Activated CD4-positive, alpha-beta T cell treated with anti-CD3 and anti-CD28 coated beads, Interleukin-2, amount 50 U/mL, for 48 hours (primary cell): ENCODE results near the gene ADCY3.

ENCODE experiments used
- DNase-seq, 2 experiments: peaks; one replicate each; pipeline ENCODE4 v3.0.0-alpha.2; 2020

ADCY3 gene

DNA sequence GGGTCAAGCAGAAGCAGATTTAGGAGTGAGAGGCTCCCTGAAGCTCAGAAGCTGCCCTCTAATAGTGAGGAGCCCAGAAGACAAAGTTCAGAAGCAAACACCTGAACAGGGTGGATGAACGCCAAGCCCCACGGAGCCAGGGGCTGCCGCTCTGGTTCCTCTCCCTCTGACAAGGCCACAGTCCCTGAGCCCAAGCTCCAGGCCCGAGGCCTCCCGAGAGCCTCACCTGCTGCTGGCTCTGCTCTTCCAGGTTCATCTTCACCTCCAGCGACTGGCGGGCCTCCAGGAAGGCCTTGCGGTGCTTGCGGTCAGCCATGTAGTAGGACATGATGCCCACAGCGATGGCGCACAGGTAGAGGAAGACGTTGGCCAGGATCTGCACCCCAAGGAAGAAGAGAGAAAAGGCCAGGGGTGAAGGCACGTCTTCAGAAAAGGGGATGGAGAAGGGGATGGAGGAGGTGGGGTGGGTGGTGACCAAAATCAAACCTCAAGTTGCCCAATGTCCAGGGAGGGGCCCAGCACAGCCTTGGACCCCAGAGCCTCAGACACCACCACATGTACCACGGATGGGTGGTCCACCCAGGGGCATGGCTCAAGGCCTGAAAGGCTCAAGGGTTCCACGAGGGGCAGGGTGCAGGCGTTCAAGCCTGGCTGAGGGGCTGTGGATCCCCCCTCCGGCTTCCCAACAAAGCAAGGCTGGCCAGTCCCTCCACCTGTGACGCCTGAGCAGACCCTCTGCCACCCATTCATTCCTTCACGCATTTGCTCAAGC is 47.5 kb downstream of the ADCY3 start:
- no peak for DNase-seq

DNA sequence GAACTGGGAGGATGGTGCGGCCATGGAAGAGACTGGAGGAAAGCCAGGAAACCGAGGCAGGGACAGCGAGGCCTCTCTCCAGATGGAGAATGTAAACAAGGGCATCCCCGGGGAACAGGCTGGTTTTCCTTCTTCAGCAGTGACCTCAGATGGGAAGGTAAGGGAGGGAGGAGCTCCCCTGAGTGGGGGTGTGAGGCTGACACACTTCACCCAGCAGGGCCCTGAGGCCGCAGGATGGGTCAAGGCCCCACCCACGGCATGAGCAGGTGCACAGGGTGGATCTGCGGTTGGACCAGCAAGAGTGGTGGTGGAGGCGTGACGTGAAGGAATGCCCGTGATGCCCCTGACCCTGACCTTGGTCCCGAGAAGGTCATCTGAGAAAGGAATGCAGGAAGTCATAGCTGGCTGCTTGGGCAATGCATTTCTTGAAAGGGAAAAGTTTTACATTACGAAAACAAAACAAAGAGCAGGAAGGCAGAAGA is 48.1 kb downstream of the ADCY3 start:
- no peak for DNase-seq

GRCh38 chr2:24870891-24871705 is 48.9 kb downstream of the ADCY3 start:
- no peak for DNase-seq

GRCh38 chr2:24870440-24870839 is 49.6 kb downstream of the ADCY3 start:
- DNase-seq = no peak

GRCh38 chr2:24866946-24867345 is 53.1 kb downstream of the ADCY3 start:
- no peak for DNase-seq

DNA sequence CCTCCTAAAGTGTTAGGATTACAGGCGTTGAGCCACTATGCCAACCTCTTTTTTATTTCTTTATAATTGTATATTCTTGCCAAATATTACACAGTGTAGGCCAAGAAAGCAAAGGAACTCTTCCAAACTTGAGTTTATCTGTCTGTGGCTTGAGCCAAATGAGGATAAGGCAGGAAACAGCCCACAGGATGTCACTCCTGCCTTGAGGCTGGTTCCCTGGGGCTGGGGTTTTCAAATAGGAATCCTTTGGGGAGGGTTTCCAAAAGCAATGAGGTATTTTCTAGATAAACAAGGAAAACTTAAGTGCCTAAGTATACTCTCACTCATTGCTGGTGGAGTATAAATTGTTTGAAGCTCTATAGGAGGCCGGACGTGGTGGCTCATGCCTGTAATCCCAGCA is 56.4 kb downstream of the ADCY3 start:
- DNase-seq = no peak

- DNase-seq = no peak
These were observed 58.5 kb downstream of the ADCY3 start for GRCh38 chr2:24861500-24861899.

- no peak for DNase-seq
These were observed 59.4 kb downstream of the ADCY3 start for GRCh38 chr2:24860631-24861030.

- DNase-seq = no peak
These were observed 60.0 kb downstream of the ADCY3 start for GRCh38 chr2:24859968-24860600.

GRCh38 chr2:24858996-24859395 is 61.0 kb downstream of the ADCY3 start:
- DNase-seq = no peak

- no peak for DNase-seq
These were observed 62.3 kb downstream of the ADCY3 start for GRCh38 chr2:24857746-24858145.

GRCh38 chr2:24856791-24857211 is 63.2 kb downstream of the ADCY3 start:
- DNase-seq = no peak

DNA sequence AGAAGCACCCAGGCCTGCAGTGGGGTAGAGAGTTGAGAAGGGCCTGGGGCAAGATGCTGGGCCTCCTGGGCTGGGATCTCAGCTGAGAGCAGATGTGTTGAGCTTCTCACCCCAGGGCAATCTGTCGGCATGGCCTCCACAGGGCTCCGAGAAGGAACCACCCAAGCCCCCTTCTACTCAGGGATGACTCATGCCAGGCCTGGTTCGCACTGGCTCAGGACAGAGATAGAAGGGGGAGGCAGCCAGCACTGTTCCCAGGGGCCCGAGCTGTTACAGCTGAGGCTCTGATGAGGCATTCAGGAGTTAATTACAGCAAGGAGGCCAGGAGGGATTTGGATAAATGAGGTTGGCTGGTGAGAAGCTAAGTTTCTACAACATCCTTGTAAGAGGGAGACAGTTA is 64.3 kb downstream of the ADCY3 start:
- no peak for DNase-seq

DNA sequence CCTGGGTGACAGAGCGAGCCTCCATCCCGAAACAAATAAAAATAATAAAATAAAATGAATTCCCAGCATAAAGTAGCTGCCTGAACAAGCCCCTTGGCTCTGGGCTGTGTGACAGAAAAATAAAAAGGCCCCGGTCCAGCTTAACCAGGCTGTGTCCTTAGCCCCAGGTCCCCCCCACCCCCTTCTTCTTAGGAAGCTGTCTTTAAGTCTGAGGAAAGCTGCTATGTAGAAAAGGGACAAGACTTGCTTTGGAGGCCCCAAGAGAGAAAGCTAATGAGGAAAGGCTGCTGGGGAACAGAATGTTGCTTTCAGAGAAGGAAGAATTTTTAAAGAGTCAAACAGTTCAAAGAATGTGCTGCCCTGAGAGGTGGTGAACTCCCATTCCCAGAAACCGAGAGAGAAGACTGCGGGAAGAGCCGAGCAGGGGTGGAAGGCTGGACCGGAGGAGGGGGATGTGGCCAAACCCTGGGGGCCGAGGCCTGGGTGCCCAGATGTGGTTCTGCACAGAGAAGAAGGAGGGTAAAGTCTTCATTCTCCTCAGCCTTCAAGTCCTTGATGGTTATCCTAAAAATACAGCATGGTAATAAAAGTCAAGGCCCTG is 64.9 kb downstream of the ADCY3 start:
- no peak for DNase-seq

GRCh38 chr2:24853996-24854395 is 66.0 kb downstream of the ADCY3 start:
- no peak for DNase-seq

- DNase-seq = no peak
These were observed 67.0 kb downstream of the ADCY3 start for GRCh38 chr2:24853046-24853445.

GRCh38 chr2:24852431-24853020 is 67.5 kb downstream of the ADCY3 start:
- no peak for DNase-seq

- no peak for DNase-seq
These were observed 68.0 kb downstream of the ADCY3 start for GRCh38 chr2:24852026-24852425.

DNA sequence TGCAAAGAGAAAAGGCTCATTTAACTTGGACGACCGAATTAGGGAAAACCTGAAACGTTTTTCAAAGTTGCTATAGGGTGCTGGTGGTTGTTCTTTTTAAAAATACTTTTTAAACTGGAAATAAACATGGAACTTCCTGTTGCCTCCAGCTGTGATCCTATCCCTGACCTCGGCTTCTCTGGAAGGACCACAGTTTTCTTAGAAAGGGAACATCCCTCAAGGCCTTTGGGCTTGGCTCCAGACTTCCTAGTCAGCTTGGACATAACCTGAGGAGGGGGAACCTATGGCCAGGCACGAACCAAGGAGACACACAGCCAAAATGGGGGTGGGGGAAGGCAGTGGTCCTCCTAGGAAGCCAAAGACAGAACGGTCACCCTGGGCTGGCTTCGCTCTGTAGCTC is 69.1 kb downstream of the ADCY3 start:
- DNase-seq = no peak

DNA sequence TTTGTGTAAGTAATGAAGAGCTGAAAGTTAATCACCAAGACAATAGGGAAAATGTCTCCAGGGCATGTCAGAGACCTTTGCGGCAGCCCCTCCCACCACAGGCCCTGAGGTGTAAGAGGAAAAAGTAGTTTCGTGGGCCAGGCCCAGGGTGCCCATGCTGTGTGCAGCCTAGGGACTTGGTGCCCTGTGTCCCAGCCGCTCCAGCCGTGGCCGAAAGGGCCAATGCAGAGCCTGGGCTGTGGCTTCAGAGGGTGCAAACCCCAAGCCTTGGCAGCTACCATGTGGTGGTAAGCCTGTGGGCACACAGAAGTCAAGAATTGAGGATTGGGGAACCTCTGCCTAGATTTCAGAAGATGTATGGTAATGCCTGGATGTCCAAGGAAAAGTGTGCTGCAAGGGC is 74.3 kb downstream of the ADCY3 start:
- no peak for DNase-seq

DNA sequence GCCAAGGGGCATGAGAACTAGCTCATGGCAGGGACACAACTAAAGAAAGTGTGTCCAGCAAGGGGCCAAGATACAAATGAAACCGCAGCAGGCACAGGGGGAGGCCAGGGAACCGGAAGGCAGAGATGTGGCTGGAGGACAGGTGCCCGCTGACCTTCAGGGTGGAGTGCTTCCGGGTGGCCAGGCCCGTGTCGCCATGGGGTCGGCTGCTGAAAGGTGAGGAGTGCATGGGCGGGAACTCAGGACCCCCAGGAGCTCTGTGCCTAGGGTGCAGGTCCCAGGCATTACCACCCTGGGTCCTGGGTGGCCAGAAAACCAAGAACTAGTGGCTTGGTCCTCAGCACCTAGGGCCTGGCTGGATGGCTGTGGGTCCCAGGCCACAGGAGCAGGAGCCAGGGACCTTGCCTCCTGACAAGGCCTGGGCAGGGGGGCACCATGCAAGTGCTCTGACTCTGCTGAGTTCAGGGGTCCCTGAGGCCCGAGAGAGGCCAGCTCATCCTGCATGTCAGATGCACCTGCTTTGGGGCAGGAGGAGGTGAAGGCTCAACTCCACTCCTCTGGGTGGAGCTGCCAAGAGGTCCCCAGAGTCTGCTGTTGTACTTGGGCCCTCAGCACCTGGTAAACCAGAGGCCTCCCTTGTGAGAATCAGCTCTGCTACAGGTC is 75.9 kb downstream of the ADCY3 start:
- no peak for DNase-seq

GRCh38 chr2:24843330-24843860 is 76.6 kb downstream of the ADCY3 start:
- no peak for DNase-seq
